ENCODE results near the gene ABCA2. TPM values are rescaled to one million over a fixed set of nuclear protein-coding genes. Genes with fewer than 3 reads are reported as not detected.

The ABCA2 gene
- total and polyA plus RNA-seq, 8 donors, result 7.3 to 385 (median 44.2) TPM

DNA sequence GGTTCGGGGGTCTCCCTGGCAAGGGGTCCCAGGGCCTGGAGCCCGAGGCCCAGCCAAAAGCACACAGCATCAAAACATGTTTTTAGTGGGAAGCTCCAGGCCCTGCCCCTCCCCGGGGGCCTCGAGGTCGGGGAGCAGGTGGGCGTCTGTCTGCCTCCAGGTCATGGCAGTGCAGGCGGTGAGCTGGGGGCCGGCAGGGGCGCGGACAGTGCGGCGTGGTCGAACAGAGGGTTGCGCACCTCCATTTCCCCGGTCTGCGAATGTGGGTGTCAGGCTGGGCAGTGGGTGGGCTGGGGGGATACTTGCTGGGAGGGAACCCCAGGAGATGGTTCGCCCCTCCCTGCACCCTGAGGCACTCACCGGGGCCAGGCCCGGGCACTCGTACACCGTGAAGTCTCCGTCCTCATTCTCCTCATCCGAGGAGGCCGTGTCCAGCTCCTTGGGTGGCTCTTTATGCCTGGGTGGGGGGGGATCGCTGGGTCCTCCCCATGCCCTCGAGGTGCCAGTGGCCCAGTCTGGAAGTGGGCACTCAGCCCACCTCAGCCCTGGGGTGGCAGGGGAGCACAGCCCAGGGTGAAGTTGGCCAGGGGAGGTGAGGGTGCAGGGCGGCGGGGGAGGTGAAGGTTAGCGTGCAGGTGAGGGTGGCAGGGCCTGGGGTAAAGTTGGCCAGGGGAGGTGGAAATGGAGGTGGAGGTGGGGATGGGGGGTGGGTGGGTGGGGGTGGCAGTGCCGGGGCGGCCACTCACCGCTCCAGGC, 11.8 kb upstream of the ABCA2 start:
- H3K4me1 ChIP-seq, result peaks cover 19 to 40% (median 36%) of the 10 kb centered on the region in 4 donors
- no peak overlapping the region for H3K4me3 ChIP-seq
- TF ChIP-seq POLR2AphosphoS5 (IDR thresholded peaks at IDR 0.05), result no peak
- TF ChIP-seq, protein P1, sequence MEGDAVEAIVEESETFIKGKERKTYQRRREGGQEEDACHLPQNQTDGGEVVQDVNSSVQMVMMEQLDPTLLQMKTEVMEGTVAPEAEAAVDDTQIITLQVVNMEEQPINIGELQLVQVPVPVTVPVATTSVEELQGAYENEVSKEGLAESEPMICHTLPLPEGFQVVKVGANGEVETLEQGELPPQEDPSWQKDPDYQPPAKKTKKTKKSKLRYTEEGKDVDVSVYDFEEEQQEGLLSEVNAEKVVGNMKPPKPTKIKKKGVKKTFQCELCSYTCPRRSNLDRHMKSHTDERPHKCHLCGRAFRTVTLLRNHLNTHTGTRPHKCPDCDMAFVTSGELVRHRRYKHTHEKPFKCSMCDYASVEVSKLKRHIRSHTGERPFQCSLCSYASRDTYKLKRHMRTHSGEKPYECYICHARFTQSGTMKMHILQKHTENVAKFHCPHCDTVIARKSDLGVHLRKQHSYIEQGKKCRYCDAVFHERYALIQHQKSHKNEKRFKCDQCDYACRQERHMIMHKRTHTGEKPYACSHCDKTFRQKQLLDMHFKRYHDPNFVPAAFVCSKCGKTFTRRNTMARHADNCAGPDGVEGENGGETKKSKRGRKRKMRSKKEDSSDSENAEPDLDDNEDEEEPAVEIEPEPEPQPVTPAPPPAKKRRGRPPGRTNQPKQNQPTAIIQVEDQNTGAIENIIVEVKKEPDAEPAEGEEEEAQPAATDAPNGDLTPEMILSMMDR (IDR thresholded peaks at IDR 0.05), result no peak
- no peak for TF ChIP-seq EP300 (IDR thresholded peaks at IDR 0.05)
- no peak for TF ChIP-seq POLR2A (IDR thresholded peaks at IDR 0.05)
- H3K36me3 ChIP-seq, result peaks cover 17 to 50% (median 39%) of the 10 kb centered on the region in 4 donors
- intact Hi-C loops (cut with DNase I; ENCODE audit: low total_unique reads), result loop anchor here (5.0 kb wide), 1 partner anchor 252 kb away; no protein-coding TSS in a partner anchor
- DNase-seq, result no peak
- no peak overlapping the region for H3K27ac ChIP-seq
- WGBS, 5 donors, result 89 to 94% (median 91%) methylated on average over 18 to 32 of the region's 32 CpGs
- H3K27me3 ChIP-seq, result peaks cover 0 to 19% (median 5%) of the 10 kb centered on the region in 3 donors
- H3K9me3 ChIP-seq, result no peaks in the 10 kb centered on the region

DNA sequence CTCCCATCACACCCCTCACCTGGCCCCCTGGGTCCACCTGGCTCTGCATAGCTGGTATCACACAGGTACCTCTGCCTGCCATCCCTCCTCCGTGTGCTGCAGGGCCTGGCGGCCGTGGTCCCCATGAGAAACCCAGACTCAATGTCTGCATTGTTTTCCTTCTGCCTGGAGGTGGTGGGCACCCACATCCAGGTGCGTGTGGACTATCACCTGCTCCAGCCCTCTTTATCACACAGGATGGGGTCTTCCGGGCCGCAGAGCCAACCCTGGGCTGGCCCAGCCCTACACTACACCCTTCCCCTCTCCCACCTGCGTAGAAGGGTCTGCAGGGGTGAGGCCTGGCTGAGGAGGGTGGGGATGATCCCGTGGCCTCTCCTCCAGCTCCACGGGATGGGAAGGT, 10.9 kb upstream of the ABCA2 start:
- intact Hi-C loops (cut with DNase I; ENCODE audit: low total_unique reads), result loop anchor here (5.0 kb wide), 1 partner anchor 252 kb away; no protein-coding TSS in a partner anchor
- TF ChIP-seq POLR2A (IDR thresholded peaks at IDR 0.05) (no peak), EP300 (IDR thresholded peaks at IDR 0.05) (no peak), POLR2AphosphoS5 (IDR thresholded peaks at IDR 0.05) (no peak)
- TF ChIP-seq, protein P1 (IDR thresholded peaks at IDR 0.05), result no peak
- WGBS, 5 donors, result 86 to 92% (median 89%) methylated on average over 5 to 9 of the region's 9 CpGs

DNA sequence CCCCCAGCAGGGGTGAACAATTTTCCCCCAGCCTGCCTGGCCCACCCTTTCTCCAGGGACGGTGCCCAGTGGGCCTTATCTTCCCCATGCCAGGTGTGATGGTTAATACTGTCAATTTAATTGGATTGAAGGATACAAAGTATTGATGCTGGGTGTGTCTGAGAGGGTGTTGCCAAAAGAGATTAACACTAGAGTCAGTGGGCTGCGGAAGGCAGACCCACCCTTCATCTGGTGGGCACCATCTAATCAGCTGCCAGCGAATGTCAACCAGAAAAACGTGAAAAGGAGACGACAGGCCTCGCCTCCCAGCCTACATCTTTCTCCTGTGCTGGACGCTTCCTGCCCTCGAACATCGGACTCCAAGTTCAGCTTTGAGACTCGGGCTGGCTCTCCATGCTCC, 9.4 kb upstream of the ABCA2 start:
- DNase-seq, result no peak
- H3K27me3 ChIP-seq, result peaks cover 0 to 6% (median 0%) of the 10 kb centered on the region in 3 donors
- TF ChIP-seq, protein P1 (IDR thresholded peaks at IDR 0.05), result no peak
- no peak for TF ChIP-seq EP300 (IDR thresholded peaks at IDR 0.05)
- peaks cover 9 to 24% (median 19%) of the 10 kb centered on the region in 4 donors for H3K4me1 ChIP-seq
- peaks cover 17 to 50% (median 39%) of the 10 kb centered on the region in 4 donors for H3K36me3 ChIP-seq
- H3K27ac ChIP-seq, result no peak overlapping the region
- 72 to 85% (median 80%) methylated on average over 10 of the region's 10 CpGs for WGBS, 5 donors
- no peaks in the 10 kb centered on the region for H3K9me3 ChIP-seq
- intact Hi-C loops (cut with DNase I; ENCODE audit: low total_unique reads), result loop anchor here (5.0 kb wide), 1 partner anchor 250 kb away; no protein-coding TSS in a partner anchor
- H3K4me3 ChIP-seq, result no peak overlapping the region

More for the DNA sequence above, 10.9 kb upstream of the ABCA2 start:
- peaks cover 0 to 16% (median 0%) of the 10 kb centered on the region in 3 donors for H3K27me3 ChIP-seq
- H3K27ac ChIP-seq, result no peak overlapping the region
- no peak overlapping the region for H3K4me3 ChIP-seq
- no peak for DNase-seq
- peaks cover 17 to 50% (median 39%) of the 10 kb centered on the region in 4 donors for H3K36me3 ChIP-seq
- H3K9me3 ChIP-seq, result no peaks in the 10 kb centered on the region
- H3K4me1 ChIP-seq, result peaks cover 16 to 38% (median 33%) of the 10 kb centered on the region in 4 donors

DNA sequence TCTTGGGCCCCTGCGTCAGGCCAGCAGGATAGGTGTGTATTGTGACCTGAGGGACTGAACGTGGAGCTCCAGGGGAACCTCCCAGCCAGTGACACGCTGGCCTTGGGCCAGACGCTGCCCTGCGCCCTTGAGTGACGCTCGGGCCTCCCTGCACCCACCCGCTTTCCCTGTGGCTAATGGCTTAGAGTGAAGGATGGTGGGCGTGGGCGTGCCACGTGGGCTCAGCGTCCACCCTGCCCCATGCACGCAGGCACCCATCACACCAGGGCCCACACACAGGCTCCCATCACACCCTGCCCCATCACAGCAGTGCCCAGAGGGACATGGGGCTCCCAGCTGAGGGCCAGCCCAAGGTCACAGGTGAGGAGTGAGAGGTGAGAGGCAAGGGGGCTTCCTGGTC, 9.0 kb upstream of the ABCA2 start:
- 50 to 60% (median 53%) methylated on average over 6 to 13 of the region's 13 CpGs for WGBS, 5 donors
- H3K4me3 ChIP-seq, result no peak overlapping the region
- peaks cover 9 to 27% (median 18%) of the 10 kb centered on the region in 4 donors for H3K4me1 ChIP-seq
- TF ChIP-seq EP300 (IDR thresholded peaks at IDR 0.05) (no peak), POLR2A (IDR thresholded peaks at IDR 0.05) (no peak), POLR2AphosphoS5 (IDR thresholded peaks at IDR 0.05) (no peak)
- TF ChIP-seq, protein P1 (IDR thresholded peaks at IDR 0.05), result no peak
- no peak overlapping the region for H3K27ac ChIP-seq
- no peaks in the 10 kb centered on the region for H3K9me3 ChIP-seq
- intact Hi-C loops (cut with DNase I; ENCODE audit: low total_unique reads), result loop anchor here (5.0 kb wide), 1 partner anchor 250 kb away; no protein-coding TSS in a partner anchor
- no peak for DNase-seq
- H3K36me3 ChIP-seq, result peaks cover 17 to 49% (median 39%) of the 10 kb centered on the region in 4 donors
- peaks cover 0 to 6% (median 0%) of the 10 kb centered on the region in 3 donors for H3K27me3 ChIP-seq

Measured in stomach (tissue), 9 donors.